ENCODE data around the gene AKAP8.

DNA sequence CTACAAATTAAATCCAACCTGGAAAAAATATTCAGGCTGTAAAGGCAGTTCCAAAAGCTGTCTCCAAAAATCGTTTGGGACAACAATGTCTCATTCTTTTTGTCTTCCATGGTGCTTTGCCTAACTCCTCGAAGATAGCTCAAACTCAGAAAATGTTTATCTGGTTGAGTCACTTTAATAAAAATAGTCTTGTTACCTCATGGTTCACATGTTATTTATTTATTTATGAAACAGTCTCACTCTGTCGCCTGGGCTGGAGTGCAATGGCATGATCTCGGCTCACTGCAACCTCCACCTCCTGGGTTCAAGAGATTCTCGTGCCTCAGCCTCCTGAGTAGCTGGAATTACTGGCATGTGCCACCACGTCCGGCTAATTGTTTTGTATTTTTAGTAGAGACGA lies 42.4 kb downstream of the AKAP8 start:
- TF ChIP-seq, protein P1, sequence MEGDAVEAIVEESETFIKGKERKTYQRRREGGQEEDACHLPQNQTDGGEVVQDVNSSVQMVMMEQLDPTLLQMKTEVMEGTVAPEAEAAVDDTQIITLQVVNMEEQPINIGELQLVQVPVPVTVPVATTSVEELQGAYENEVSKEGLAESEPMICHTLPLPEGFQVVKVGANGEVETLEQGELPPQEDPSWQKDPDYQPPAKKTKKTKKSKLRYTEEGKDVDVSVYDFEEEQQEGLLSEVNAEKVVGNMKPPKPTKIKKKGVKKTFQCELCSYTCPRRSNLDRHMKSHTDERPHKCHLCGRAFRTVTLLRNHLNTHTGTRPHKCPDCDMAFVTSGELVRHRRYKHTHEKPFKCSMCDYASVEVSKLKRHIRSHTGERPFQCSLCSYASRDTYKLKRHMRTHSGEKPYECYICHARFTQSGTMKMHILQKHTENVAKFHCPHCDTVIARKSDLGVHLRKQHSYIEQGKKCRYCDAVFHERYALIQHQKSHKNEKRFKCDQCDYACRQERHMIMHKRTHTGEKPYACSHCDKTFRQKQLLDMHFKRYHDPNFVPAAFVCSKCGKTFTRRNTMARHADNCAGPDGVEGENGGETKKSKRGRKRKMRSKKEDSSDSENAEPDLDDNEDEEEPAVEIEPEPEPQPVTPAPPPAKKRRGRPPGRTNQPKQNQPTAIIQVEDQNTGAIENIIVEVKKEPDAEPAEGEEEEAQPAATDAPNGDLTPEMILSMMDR (IDR thresholded peaks at IDR 0.05): no peak
- TF ChIP-seq POLR2AphosphoS5 (IDR thresholded peaks at IDR 0.05; ENCODE audit: low read depth, low read length) (no peak), TCF7L2 (IDR thresholded peaks at IDR 0.05; ENCODE audit: low read depth, low read length) (no peak)
- TF ChIP-seq, protein P2, sequence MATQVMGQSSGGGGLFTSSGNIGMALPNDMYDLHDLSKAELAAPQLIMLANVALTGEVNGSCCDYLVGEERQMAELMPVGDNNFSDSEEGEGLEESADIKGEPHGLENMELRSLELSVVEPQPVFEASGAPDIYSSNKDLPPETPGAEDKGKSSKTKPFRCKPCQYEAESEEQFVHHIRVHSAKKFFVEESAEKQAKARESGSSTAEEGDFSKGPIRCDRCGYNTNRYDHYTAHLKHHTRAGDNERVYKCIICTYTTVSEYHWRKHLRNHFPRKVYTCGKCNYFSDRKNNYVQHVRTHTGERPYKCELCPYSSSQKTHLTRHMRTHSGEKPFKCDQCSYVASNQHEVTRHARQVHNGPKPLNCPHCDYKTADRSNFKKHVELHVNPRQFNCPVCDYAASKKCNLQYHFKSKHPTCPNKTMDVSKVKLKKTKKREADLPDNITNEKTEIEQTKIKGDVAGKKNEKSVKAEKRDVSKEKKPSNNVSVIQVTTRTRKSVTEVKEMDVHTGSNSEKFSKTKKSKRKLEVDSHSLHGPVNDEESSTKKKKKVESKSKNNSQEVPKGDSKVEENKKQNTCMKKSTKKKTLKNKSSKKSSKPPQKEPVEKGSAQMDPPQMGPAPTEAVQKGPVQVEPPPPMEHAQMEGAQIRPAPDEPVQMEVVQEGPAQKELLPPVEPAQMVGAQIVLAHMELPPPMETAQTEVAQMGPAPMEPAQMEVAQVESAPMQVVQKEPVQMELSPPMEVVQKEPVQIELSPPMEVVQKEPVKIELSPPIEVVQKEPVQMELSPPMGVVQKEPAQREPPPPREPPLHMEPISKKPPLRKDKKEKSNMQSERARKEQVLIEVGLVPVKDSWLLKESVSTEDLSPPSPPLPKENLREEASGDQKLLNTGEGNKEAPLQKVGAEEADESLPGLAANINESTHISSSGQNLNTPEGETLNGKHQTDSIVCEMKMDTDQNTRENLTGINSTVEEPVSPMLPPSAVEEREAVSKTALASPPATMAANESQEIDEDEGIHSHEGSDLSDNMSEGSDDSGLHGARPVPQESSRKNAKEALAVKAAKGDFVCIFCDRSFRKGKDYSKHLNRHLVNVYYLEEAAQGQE (IDR thresholded peaks at IDR 0.05; ENCODE audit: insufficient read depth in 1 of 2, low read depth in 2 of 2, low read length in 1 of 2): no peak
